CD14-positive monocyte (primary cell): ENCODE data around the gene DLL3. TPM values are rescaled to one million over a fixed set of nuclear protein-coding genes. Genes with fewer than 3 reads are reported as not detected.

ENCODE experiments used
- DNase-seq, 3 donors: peaks; one replicate each; pipeline ENCODE4 v3.0.0-alpha.2; 2011 to 2022
- H2AFZ ChIP-seq: 2 replicates; pipeline ENCODE4 v1.6.0; 2012; ENCODE audit warnings: mild to moderate bottlenecking, low read depth, low read length, inconsistent platforms; ENCODE audit not compliant: insufficient read depth, poor library complexity, severe bottlenecking
- H3K27ac ChIP-seq, 2 donors: 1 replicate in 1 of 2; 2 replicates in 1 of 2; pipeline ENCODE4 v1.5.1; 2012 to 2013; ENCODE audit warnings: low read length in 2 of 2, control low read depth in 1 of 2, inconsistent platforms in 1 of 2, low read depth in 1 of 2, mild to moderate bottlenecking in 1 of 2
- H3K27me3 ChIP-seq, 2 donors: one replicate each; pipeline versions ENCODE4 v1.6.0 to v1.6.1; 2011 to 2013; ENCODE audit warnings: low read length in 2 of 2; ENCODE audit not compliant: control insufficient read depth in 2 of 2, insufficient read depth in 2 of 2
- H3K36me3 ChIP-seq, 2 donors: replicated peaks in 1 of 2; 1 replicate in 1 of 2; 2 replicates in 1 of 2; pipeline versions ENCODE4 v1.5.1 to v1.6.1; 2012 to 2013; ENCODE audit warnings: low read length in 2 of 2, control low read depth in 1 of 2, inconsistent platforms in 1 of 2, mild to moderate bottlenecking in 1 of 2; ENCODE audit not compliant: insufficient read depth in 2 of 2, control insufficient read depth in 1 of 2
- H3K4me1 ChIP-seq, 2 donors: 1 replicate in 1 of 2; 2 replicates in 1 of 2; pipeline versions ENCODE4 v1.5.1 to v1.6.1; 2012 to 2013; ENCODE audit warnings: low read length in 2 of 2, control low read depth in 1 of 2, inconsistent platforms in 1 of 2, mild to moderate bottlenecking in 1 of 2, moderate library complexity in 1 of 2; ENCODE audit not compliant: insufficient read depth in 2 of 2, control insufficient read depth in 1 of 2
- H3K4me2 ChIP-seq: replicated peaks from 2 replicates; pipeline ENCODE3; 2012; ENCODE audit warnings: low read length, moderate library complexity, mild to moderate bottlenecking; ENCODE audit not compliant: poor library complexity, severe bottlenecking; ENCODE audit errors: extremely low read depth
- H3K4me3 ChIP-seq, 3 experiments: fragments of 200-600 bp in 1 of 3; sonication (generic) in 1 of 3; replicated peaks in 1 of 3; 1 replicate in 2 of 3; 2 replicates in 1 of 3; pipeline ENCODE4 v1.5.1; 2011 to 2013; ENCODE audit warnings: low read length in 3 of 3, mild to moderate bottlenecking in 3 of 3, control low read depth in 2 of 3, low read depth in 2 of 3, inconsistent platforms in 1 of 3, moderate library complexity in 1 of 3
- H3K79me2 ChIP-seq: 2 replicates; pipeline ENCODE4 v1.6.0; 2012; ENCODE audit warnings: mild to moderate bottlenecking, control low read depth, inconsistent platforms, low read length, moderate library complexity; ENCODE audit not compliant: insufficient read depth
- H3K9ac ChIP-seq: 2 replicates; pipeline ENCODE4 v1.6.0; 2017; ENCODE audit warnings: low read length, mild to moderate bottlenecking; ENCODE audit not compliant: insufficient read depth, poor library complexity, severe bottlenecking
- H3K9me3 ChIP-seq, 2 donors: replicated peaks in 1 of 2; 1 replicate in 1 of 2; 2 replicates in 1 of 2; pipeline versions ENCODE4 v1.5.1 to v1.6.1; 2012 to 2013; ENCODE audit warnings: low read length in 2 of 2, control low read depth in 1 of 2; ENCODE audit not compliant: control insufficient read depth in 1 of 2, insufficient read depth in 1 of 2
- H4K20me1 ChIP-seq: 2 replicates; pipeline ENCODE4 v1.6.0; 2012; ENCODE audit warnings: mild to moderate bottlenecking, low read length, control low read depth, moderate library complexity; ENCODE audit not compliant: insufficient read depth
- H3K27ac Mint-ChIP-seq, 7 donors: one replicate each; pipeline ENCODE4 v1.8.0; 2020; ENCODE audit warnings: mild to moderate bottlenecking in 7 of 7, mixed read lengths in 7 of 7, moderate library complexity in 6 of 7, inconsistent platforms in 2 of 7
- H3K27me3 Mint-ChIP-seq, 3 donors: one replicate each; pipeline ENCODE4 v1.8.0; 2021 to 2022; ENCODE audit warnings: low read depth in 3 of 3, mild to moderate bottlenecking in 3 of 3, mixed read lengths in 3 of 3, moderate library complexity in 3 of 3, inconsistent platforms in 1 of 3
- H3K36me3 Mint-ChIP-seq, 2 donors: one replicate each; pipeline ENCODE4 v1.8.0; 2020; ENCODE audit warnings: mixed read lengths in 2 of 2, inconsistent platforms in 1 of 2, mild to moderate bottlenecking in 1 of 2
- H3K4me1 Mint-ChIP-seq: one replicate; pipeline ENCODE4 v1.8.0; 2020; ENCODE audit warnings: mild to moderate bottlenecking, mixed read lengths
- H3K4me3 Mint-ChIP-seq, 2 donors: one replicate each; pipeline ENCODE4 v1.8.0; 2020; ENCODE audit warnings: mild to moderate bottlenecking in 2 of 2, mixed read lengths in 2 of 2, moderate library complexity in 1 of 2
- H3K9me3 Mint-ChIP-seq, 7 donors: one replicate each; pipeline ENCODE4 v1.8.0; 2020 to 2022; ENCODE audit warnings: mixed read lengths in 7 of 7, mild to moderate bottlenecking in 6 of 7, moderate library complexity in 6 of 7, inconsistent platforms in 2 of 7
- CTCF ChIP-seq: fragments of 200-600 bp; IDR thresholded peaks from one replicate; pipeline ENCODE4 v1.8.0; 2022; ENCODE audit warnings: antibody characterized with exemption, mild to moderate bottlenecking
- WGBS: methylation state at CpG from one replicate; pipeline ENCODE4 v1.1.5; 2013; ENCODE audit warnings: missing lambda C conversion rate; ENCODE audit not compliant: insufficient coverage; 5-methylcytosine and 5-hydroxymethylcytosine counted together
- intact Hi-C, 2 donors: fragments of 100-400 bp; cut with micrococcal nuclease; formaldehyde crosslinking; loops; one replicate each; pipeline versions ENCODE4 v1.15.0 to v1.15.1; 2023
- polyA plus RNA-seq, 3 donors: library from polyadenylated mRNA; depleted of rRNA in 1 of 3; unstranded in 2 of 3; stranded (reverse) in 1 of 3; fragments of 300-500 nt in 2 of 3; fragments of >200 nt in 1 of 3; fragmentation: Illumina TruSeq in 2 of 3; gene quantifications; 1 replicate in 2 of 3; 2 replicates in 1 of 3; pipeline ENCODE4 v1.2.3, GENCODE V29; 2012 to 2021

The DLL3 gene
- polyA plus RNA-seq, 3 donors: not detected

- Mint-ChIP-seq H3K27ac (peak within 1 kb of the TSS; percentile 76 to 92 (median 88)), H3K4me1 (peaks cover 11% of the 10 kb centered on the region), H3K36me3 (peaks cover 2 to 6% of the 10 kb centered on the region in 2 donors), H3K4me3 (peak within 1 kb of the TSS; percentile 93 to 95), H3K9me3 (peaks cover 0 to 2% (median 0%) of the 10 kb centered on the region in 7 donors), H3K27me3 (peaks cover 0 to 2% (median 0%) of the 10 kb centered on the region in 3 donors)
- TF ChIP-seq CTCF: peak; percentile 98
- H2AFZ ChIP-seq: peak within 1 kb of the TSS; percentile 97
- no peaks in the 10 kb centered on the region for H3K36me3 ChIP-seq
- peak within 1 kb of the TSS; percentile 68 to 92 (median 77) for H3K4me3 ChIP-seq
- no peaks in the 10 kb centered on the region for H4K20me1 ChIP-seq
- H3K9me3 ChIP-seq: no peaks in the 10 kb centered on the region
- H3K4me2 ChIP-seq: peak within 1 kb of the TSS; percentile 87
- peak within 1 kb of the TSS; percentile 83 for H3K9ac ChIP-seq
- DNase-seq: peak; percentile 96 to 99 (median 96)
- H3K79me2 ChIP-seq: peaks cover 19% of the 10 kb centered on the region
- H3K27me3 ChIP-seq: no peaks in the 10 kb centered on the region
- intact Hi-C loops: loop anchor here (5.0 to 10.0 kb wide), 7 partner anchors 50 to 190 kb away; partner anchors contain the start of genes MED29 (in 2 of the 2), PAF1 (in 2 of the 2), RPS16 (in 1 of the 2) and SAMD4B (in 1 of the 2)
- WGBS: under 1% methylated on average over 65 of the region's 65 CpGs
- H3K27ac ChIP-seq: peak within 1 kb of the TSS; percentile 41 to 84
- peaks cover 8 to 11% of the 10 kb centered on the region in 2 donors for H3K4me1 ChIP-seq
Measured at GRCh38 chr19:39532233-39533002, 33.7 kb downstream of the DLL3 start, which contains the start of gene EID2B. Gene EID2B (minus strand): TSS chr19:39532852. CDS start chr19:39532802, 50 bp downstream.

- peaks cover 8 to 11% of the 10 kb centered on the region in 2 donors for H3K4me1 ChIP-seq
- no peaks in the 10 kb centered on the region for H3K36me3 ChIP-seq
- H3K79me2 ChIP-seq: peaks cover 25% of the 10 kb centered on the region
- no peak overlapping the region for H3K27ac Mint-ChIP-seq
- H3K27me3 ChIP-seq: no peaks in the 10 kb centered on the region
- peaks cover 0 to 2% (median 0%) of the 10 kb centered on the region in 7 donors for H3K9me3 Mint-ChIP-seq
- H4K20me1 ChIP-seq: no peaks in the 10 kb centered on the region
- peaks cover 13% of the 10 kb centered on the region for H3K4me1 Mint-ChIP-seq
- no peak overlapping the region for H3K27ac ChIP-seq
- no peak overlapping the region for H3K9ac ChIP-seq
- no peak for DNase-seq
- H3K27me3 Mint-ChIP-seq: peaks cover 0 to 2% (median 0%) of the 10 kb centered on the region in 3 donors
- peak overlapping the region; percentile 97 for H2AFZ ChIP-seq
- peak overlapping the region in 1 of 2 donors; percentile 93 for H3K4me3 Mint-ChIP-seq
- peak overlapping the region; percentile 87 for H3K4me2 ChIP-seq
- no peaks in the 10 kb centered on the region for H3K9me3 ChIP-seq
- peak overlapping the region in 1 of 3 experiments; percentile 92 for H3K4me3 ChIP-seq
- intact Hi-C loops: loop anchor here (5.0 to 10.0 kb wide), 7 partner anchors 51 to 191 kb away; partner anchors contain the start of genes MED29 (in 2 of the 2), PAF1 (in 2 of the 2), RPS16 (in 1 of the 2) and SAMD4B (in 1 of the 2)
- 75% methylated on average over 2 of the region's 12 CpGs for WGBS
- peaks cover 3 to 5% of the 10 kb centered on the region in 2 donors for H3K36me3 Mint-ChIP-seq
- TF ChIP-seq CTCF: peak; percentile 68
Measured at GRCh38 chr19:39533003-39533512, 34.3 kb downstream of the DLL3 start.
